ENCODE measurements around the gene ZCCHC13.

DNA sequence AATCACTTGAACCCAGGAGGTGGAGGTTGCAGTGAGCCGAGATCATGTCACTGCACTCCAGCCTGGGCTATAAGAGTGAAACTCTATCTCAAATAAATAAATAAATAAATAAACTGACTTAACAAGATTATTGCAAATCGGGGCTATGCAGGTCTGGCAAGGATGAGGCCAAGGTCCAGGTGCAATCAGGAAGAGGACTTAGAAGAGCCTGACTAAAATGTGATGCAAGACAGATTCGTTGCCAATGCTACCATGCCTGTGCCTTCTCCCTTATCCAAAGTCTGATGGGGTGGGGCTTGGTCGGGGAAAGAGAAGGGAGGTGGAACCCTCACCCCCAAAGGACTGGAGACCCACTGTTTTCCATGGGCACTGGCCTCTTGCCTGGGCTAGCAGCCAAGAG lies 14.7 kb downstream of the ZCCHC13 start:
- TF ChIP-seq, protein P1, sequence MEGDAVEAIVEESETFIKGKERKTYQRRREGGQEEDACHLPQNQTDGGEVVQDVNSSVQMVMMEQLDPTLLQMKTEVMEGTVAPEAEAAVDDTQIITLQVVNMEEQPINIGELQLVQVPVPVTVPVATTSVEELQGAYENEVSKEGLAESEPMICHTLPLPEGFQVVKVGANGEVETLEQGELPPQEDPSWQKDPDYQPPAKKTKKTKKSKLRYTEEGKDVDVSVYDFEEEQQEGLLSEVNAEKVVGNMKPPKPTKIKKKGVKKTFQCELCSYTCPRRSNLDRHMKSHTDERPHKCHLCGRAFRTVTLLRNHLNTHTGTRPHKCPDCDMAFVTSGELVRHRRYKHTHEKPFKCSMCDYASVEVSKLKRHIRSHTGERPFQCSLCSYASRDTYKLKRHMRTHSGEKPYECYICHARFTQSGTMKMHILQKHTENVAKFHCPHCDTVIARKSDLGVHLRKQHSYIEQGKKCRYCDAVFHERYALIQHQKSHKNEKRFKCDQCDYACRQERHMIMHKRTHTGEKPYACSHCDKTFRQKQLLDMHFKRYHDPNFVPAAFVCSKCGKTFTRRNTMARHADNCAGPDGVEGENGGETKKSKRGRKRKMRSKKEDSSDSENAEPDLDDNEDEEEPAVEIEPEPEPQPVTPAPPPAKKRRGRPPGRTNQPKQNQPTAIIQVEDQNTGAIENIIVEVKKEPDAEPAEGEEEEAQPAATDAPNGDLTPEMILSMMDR (IDR thresholded peaks at IDR 0.05), result no peak
- TF ChIP-seq POLR2AphosphoS5 (IDR thresholded peaks at IDR 0.05; ENCODE audit: insufficient read depth in 1 of 2, low read depth in 1 of 2), result no peak
